ENCODE results near the gene ATF7IP.
"Not testable (repeated sequence)": the region's sequence is repeated elsewhere in the genome, so short reads cannot be mapped to it uniquely, and the experiment has no call there.

The ATF7IP gene, protein sequence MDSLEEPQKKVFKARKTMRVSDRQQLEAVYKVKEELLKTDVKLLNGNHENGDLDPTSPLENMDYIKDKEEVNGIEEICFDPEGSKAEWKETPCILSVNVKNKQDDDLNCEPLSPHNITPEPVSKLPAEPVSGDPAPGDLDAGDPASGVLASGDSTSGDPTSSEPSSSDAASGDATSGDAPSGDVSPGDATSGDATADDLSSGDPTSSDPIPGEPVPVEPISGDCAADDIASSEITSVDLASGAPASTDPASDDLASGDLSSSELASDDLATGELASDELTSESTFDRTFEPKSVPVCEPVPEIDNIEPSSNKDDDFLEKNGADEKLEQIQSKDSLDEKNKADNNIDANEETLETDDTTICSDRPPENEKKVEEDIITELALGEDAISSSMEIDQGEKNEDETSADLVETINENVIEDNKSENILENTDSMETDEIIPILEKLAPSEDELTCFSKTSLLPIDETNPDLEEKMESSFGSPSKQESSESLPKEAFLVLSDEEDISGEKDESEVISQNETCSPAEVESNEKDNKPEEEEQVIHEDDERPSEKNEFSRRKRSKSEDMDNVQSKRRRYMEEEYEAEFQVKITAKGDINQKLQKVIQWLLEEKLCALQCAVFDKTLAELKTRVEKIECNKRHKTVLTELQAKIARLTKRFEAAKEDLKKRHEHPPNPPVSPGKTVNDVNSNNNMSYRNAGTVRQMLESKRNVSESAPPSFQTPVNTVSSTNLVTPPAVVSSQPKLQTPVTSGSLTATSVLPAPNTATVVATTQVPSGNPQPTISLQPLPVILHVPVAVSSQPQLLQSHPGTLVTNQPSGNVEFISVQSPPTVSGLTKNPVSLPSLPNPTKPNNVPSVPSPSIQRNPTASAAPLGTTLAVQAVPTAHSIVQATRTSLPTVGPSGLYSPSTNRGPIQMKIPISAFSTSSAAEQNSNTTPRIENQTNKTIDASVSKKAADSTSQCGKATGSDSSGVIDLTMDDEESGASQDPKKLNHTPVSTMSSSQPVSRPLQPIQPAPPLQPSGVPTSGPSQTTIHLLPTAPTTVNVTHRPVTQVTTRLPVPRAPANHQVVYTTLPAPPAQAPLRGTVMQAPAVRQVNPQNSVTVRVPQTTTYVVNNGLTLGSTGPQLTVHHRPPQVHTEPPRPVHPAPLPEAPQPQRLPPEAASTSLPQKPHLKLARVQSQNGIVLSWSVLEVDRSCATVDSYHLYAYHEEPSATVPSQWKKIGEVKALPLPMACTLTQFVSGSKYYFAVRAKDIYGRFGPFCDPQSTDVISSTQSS

DNA sequence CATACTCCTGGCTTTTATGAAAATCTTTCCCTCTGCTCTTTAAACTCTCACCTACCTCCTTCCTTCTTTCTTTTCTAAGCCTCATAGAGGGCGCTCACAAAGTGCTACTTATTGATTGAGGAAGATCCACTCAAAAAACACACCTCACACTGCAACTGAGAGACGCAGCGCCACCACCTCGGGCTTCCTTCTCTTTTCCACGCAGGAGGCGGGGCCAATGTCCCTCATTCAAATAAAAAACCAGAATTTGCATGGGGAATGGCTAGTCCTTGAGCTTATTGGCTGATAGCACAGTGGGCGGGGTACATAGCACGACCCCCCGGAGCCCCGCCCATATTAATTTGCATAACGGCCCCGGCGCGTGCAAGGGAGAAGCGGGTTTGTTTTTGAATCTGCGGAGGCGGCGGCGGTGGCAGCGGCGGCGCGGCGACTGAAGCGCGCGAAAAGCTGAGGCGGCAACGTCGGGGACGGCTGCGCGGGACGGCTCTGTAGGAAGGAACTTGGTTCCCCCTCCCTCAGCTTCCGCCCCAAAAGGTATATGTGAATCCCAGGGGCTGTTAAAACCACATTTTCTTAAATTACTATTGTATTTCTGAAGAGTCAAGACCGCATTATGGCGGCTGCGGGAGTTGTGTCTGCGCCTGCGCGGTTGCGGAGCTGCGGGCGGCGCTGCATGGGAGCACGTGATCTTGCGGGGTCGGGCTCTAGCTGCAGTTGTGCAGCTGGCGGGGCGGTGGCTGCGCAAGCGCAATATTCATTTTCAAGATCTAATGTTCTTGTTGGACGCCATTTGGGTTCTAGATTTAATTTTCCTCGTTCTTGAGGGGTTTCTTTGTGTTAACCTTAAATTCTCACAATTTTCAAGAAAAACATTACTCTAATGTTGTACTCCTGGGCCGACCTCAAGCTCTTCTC is at the start of gene ATF7IP:
Gene ATF7IP (plus strand): TSS at position 389 of the 915 bp plus-strand sequence. CDS start 58,234 bp downstream, outside the sequence.
- peak; percentile 91 for DNase-seq (ENCODE audit: low read depth)

DNA sequence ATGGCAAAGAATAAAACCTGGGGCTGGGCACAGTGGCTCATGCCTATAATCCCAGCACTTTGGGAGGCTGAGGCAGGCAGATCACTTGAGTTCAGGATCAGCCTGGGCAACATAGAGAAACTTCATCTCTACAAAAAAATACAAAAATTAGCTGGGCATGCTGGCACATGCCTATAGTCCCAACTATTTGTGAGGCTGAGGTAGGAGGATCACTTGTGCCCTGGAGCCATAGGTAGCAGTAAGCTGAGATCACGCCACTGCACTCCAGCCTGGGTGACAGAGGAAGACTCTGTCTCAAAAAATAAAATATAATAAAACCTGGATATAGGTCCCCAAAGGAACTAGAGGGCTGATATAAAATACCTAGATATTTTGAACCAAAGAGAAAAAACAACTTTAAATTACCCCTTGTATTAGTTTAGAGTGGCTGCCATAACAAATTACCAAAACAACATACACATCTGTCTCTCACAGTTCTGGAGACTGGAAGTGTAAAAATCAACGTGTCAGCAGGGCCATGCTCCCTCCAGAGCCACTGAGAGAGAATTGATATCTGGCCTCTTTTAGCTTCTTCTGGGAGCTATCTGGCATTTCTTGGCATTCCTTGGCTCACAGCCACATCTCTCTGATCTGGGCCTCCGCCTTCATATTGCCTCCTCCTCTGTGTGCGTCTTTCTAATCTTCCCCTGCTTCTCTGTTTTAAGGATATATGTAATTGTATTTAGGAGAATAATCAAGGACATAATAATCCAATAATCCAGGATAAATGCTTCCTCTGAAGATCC is 47.9 kb upstream of the ATF7IP start:
- DNase-seq (ENCODE audit: low read depth) = no peak

DNA sequence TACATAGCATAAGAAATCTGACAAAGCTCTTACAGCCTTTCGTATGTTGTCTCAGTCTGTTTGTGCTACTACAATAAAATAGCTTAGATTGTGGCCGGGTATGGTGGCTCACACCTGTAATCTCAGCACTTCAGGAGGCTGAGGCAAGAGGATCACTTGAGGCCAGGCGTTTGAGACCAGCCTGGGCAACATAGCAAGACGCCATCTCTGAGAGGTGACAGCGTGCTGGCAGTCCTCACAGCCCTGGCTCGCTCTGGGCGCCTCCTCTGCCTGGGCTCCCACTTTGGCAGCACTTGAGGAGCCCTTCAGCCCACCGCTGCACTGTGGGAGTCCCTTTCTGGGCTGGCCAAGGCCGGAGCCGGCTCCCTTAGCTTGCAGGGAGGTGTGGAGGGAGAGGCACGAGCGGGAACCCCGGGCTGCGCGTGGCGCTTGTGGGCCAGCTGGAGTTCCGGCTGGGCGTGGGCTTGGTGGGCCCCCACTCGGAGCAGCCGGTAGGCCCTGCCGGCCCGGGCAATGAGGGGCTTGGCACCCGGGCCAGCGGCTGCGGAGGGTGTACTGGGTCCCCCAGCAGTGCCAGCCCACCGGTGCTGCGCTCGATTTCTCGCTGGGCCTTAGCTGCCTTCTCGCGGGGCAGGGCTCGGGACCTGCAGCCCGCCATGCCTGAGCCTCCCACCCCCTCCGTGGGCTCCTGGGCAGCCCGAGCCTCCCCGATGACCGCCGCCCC is 45.6 kb upstream of the ATF7IP start:
- DNase-seq (ENCODE audit: low read depth) = not testable (repeated sequence)

DNA sequence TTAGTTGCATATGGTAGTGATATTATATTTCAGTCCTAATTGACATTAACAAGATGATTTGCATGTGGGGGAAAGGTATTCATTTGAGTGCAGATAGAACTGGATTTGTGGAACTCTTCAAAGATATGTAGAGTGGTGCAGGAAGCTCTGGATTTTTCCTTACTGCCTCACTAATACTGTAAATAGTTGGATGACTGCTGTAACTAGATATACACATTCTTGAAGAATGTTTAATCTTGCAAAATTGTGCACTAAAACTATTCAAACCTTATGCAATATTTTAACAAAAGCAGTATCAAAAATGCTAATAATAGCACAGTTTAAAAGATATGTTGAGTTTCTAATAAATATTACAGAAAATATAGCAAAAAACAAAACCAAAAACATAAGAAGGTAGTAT is 43.1 kb upstream of the ATF7IP start:
- no peak for DNase-seq (ENCODE audit: low read depth)

DNA sequence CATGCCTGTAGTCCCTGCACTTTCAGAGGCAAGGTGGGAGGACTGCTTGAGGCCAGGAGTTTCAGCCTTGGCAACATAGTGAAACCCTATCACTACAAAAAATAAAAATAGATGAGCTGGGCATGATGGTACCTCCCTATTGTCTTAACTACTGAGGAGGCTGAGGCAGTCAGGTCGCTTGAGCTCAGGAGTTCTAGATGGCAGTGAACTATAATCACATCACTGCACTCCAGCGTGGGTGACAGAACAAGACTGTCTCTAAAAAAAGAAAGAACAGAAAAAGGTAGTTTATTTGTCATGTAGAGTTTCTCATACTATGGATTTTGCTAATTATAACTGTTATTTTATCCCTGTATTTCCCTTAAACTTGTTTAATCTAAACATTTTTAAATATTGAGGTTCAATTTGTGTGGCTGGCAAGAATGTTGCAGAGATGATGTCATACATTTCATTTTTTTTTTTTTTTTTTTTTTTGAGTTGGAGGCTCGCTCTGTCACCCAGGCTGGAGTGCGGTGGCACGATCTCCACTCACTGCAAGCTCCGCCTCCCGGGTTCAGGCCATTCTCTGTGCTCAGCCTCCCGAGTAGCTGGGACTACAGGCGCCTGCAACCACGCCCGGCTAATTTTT is 39.7 kb upstream of the ATF7IP start:
- DNase-seq (ENCODE audit: low read depth) = no peak

DNA sequence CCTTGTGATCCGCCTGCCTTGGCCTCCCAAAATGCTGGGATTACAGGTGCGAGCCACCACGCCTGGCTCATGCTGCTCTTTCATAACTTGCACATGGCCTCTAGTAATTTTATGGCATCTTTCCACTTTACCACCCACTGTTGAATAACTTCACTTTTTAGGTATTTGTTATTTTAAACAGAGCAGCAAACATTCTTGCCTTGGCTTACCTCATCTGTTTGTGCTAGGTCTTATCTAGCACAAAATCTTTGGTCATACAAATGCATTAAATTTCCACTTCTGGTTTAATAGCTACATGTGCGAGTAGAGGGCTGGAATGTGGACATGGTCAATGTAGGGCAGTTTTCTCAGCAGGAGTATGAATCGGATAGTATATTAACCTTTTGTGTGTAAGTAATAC is 38.8 kb upstream of the ATF7IP start:
- DNase-seq (ENCODE audit: low read depth) = no peak

DNA sequence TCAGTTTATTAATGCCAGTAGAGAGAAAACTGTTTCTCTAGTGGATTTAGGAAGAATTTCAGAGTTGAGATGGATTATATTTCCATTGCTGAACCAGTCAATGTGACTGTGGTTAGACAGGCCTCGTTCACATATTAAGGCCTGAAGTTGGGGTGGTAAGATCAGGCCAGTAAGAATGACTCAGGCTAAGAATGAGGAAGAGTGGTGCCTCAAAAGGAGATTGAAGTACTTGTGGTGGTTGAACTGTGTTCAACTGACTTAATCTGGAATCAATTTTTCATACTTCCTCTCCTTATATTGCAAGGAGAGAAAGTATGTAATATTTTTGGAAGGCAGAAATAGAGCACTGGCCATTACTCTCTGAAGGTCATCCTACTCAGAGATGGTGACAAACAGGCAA is 37.8 kb upstream of the ATF7IP start:
- DNase-seq (ENCODE audit: low read depth) = no peak

DNA sequence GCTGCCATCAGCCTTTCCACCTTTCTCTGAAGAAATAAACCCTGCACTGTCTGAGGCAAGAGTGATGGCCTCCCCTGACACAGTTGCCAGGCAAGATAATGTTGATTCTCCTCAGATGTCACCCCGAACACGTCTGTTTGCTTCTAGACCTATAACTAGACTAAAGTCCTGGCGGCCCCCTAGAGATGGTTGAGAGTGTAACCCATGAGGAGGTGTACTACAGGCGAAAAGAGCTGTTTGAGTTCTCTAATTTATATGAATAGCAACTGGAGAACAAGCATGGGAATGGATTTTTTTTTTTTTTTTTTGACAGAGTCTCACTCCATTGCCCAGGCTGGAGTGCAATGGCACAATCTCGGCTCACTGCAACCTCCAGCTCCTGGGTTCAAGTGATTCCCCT is 33.0 kb upstream of the ATF7IP start:
- no peak for DNase-seq (ENCODE audit: low read depth)

DNA sequence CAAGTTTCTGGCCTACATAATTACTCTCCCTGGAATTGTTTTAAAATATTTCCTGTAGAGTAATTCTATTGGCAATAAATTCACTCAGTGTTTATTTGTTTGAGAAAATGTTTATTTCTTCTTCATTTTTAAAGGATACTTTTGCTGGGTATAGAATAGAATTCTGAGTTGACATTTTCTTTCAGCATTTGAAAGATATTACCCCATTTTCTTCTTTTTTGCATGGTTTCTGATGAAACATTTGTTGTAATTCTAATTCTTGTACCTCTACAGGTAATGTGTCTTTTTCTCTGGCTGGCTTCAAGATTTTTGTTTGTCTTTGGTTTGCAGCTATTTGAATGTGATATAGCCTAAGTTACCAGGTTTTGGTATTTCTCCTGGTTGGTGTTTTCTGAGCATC is 25.1 kb upstream of the ATF7IP start:
- no peak for DNase-seq (ENCODE audit: low read depth)

DNA sequence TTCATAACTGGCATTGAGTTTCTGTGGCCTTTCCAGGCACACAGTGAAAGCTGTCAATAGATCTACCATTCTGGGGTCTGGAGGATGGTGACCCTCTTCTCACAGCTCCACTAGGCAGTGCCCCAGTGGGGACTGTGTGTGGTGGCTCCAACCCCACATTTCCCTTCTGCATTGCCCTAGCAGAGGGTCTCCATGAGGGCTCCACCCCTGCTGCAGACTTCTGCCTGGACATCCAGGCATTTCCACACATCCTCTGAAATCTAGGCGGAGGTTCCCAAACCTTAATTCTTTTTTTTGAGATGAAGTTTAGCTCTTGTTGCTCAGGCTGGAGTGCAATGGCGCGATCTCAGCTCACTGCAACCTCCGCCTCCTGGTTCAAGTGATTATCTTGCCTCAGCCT is 14.0 kb upstream of the ATF7IP start:
- DNase-seq (ENCODE audit: low read depth) = not testable (repeated sequence)

DNA sequence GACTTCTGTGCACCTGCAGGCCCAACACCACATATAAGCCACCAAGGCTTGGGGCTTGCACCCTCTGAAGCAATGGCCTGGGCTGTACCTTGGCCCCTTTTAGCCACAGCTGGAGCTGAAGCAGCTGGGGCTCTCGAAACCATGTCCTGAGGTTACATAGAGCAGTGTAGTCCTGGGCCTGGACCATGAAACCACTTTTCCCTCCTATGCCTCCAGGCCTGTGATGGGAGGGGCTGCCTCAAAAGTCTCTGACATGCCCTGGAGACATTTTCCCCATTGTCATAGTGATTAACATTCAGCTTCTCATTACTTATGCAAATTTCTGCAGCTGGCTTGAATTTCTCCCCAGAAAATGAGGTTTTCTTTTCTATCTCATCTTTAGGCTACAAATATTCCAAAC is 13.4 kb upstream of the ATF7IP start:
- DNase-seq (ENCODE audit: low read depth) = not testable (repeated sequence)

DNA sequence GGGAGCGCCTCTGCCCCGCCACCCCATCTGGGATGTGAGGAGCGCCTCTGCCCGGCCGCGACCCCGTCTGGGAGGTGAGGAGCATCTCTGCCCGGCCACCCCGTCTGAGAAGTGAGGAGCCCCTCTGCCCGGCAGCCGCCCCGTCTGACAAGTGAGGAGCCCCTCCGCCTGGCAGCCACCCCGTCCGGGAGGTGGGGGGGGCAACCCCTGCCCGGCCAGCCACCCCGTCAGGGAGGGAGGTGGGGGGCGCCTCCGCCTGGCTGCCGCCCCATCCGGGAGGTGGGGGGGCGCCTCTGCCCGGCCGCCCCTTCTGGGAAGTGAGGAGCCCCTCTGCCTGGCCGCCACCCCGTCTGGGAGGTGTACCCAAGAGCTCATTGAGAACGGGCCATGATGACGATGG is 10.8 kb upstream of the ATF7IP start:
- not testable (repeated sequence) for DNase-seq (ENCODE audit: low read depth)

DNA sequence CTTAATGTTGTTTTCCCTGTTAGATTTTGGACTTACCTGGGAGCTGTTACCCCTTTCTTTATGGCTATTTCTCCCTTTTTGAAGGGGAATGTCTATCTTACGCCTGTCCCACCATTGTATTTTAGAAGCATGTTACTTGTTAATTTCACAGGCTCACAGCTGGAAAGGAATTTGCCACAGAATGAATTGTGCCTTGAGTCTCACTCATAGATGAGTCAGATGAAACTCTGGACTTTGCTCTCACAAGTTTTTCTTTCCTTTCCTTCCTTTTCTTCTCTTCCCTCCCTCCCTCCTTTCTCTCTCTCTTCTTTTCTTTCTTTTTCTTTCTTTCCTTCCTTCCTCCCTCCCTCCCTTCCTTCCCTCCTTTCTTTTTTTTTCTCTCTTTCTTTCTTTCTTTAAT is 9.3 kb upstream of the ATF7IP start:
- DNase-seq (ENCODE audit: low read depth) = no peak

DNA sequence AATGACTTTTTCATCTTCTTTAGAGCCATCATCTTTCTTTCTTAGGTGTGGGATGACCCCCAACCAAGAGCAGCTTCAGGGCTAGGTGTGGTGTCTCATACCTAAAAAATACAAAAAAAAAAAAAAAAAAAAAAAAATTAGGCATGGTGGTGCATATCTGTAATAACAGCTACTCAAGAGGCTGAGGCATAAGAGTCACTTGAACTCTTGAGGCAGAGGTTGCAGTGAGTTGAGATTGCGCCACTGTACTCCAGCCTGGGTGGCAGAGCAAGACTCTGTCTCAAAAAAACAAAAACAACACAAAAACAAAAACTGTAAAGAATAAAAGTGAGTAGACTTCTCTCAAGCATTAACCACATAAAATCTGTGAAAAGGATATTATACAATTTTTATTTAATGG is 8.0 kb upstream of the ATF7IP start:
- DNase-seq (ENCODE audit: low read depth) = no peak

DNA sequence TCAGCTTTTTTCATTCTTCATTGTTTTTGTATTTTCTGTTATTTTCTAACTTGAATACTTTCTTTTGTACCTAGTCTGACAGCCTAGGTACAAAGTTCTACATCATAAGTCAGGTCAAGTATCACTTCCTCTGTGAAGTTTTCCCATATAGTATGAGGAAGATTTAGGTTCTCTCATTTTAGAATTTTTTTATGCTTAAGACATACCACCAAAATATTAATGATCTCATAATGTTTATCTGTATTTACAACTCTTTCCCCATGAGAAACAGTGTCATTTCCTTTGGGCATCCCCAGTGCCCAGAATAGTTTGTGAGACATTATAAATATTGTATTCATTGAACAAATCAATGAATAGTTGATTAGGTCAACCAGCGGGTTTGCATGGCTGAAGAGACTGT is 3.1 kb upstream of the ATF7IP start:
- DNase-seq (ENCODE audit: low read depth) = no peak

DNA sequence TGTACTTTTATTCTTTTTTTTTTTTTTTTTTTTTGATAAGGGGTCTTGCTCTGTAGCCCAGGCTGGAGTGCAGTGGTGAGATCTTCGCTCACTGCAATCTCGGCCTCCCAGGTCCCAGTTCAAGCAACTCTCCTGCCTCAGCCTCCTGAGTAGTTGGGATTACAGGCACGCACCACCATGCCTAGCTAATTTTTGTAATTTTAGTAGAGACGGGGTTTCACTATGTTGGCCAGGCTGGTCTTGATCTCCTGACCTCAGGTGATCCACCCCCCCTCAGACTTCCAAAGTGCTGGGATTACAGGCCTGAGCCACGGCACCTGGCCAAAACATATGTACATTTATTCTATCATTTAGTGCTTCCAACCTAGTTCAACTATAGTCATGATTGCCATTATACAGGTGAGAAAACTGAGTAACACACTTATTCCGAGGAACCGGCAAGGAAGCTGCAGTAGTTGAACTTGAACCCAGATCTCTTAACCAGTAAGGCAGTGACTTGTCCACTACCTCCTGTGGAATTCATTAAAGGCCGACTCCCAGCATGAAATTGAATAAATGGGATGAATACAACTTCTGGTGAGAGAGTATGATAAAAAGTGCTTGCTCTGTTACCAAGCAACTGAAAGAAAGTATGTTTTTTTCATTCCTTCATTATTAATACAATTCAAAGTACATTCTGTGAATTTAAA is 755 bp upstream of the ATF7IP start:
- DNase-seq (ENCODE audit: low read depth) = no peak

DNA sequence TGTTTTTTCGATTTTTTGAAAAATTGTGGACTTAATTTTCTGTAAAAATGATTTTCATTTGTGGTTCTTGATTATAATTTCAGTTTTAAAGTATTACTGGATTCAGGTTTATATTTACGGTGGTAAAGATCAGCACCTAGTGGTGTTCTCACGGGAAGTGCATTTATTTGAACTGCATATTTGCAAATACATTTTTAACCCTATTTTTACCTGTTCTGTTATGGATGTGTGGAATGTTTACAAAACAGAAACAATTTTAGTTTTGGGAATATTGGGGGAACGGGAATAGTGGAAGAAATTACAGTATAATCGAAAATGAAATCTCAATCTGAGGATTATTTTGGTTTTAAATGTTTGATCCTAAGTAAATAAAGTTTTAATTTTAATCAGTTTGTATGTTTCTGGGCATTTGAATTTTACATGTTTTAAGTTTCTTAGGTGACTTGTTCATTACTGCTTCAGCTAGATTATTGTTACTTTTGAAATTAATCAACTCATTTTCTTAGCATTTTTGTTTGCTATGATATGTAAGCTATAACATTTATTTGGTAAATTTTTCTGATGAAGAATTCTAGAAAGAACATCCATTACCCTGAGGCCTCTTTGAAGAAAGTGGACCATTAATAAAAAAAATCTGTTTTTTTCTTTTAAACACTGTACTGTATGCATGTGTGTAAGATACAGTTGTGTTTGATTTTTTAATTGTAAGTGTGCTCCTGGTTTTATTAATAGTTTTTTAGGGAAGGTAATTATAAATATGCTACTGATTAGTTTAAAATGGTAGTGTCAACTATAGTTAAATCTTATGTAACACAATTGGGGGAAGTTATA is 942 bp downstream of the ATF7IP start:
- DNase-seq (ENCODE audit: low read depth) = no peak
